Mesenchymal stem cell (in vitro differentiated cells and primary cell): Measurements from ENCODE around the gene RARS2.

ENCODE experiments used
- DNase-seq: peaks from one replicate; pipeline ENCODE4 v3.0.0-alpha.2; 2013
- H2AFZ ChIP-seq: one replicate; pipeline ENCODE4 v1.6.1; 2013; ENCODE audit warnings: low read depth, mild to moderate bottlenecking, control low read depth, inconsistent platforms, low read length, moderate library complexity
- H2AK5ac ChIP-seq: 2 replicates; pipeline ENCODE4 v1.6.1; 2013; ENCODE audit warnings: low read length, moderate library complexity, mild to moderate bottlenecking, inconsistent platforms; ENCODE audit not compliant: severe bottlenecking
- H2BK120ac ChIP-seq: one replicate; pipeline ENCODE4 v1.6.1; 2013; ENCODE audit warnings: low read depth, mild to moderate bottlenecking, inconsistent platforms, low read length, moderate library complexity
- H2BK12ac ChIP-seq, 2 experiments: one replicate each; pipeline ENCODE4 v1.6.1; 2013; ENCODE audit warnings: inconsistent platforms in 2 of 2, low read length in 2 of 2, mild to moderate bottlenecking in 2 of 2, moderate library complexity in 2 of 2, control low read depth in 1 of 2
- H2BK15ac ChIP-seq: one replicate; pipeline ENCODE4 v1.6.1; 2013; ENCODE audit warnings: mild to moderate bottlenecking, low read depth, inconsistent platforms; ENCODE audit not compliant: poor library complexity, severe bottlenecking
- H2BK5ac ChIP-seq: 2 replicates; pipeline ENCODE4 v1.6.1; 2013; ENCODE audit warnings: low read depth, mild to moderate bottlenecking, low read length, control low read depth, inconsistent platforms; ENCODE audit not compliant: poor library complexity, severe bottlenecking
- H3K14ac ChIP-seq, 2 experiments: one replicate each; pipeline ENCODE4 v1.6.1; 2013; ENCODE audit warnings: inconsistent platforms in 2 of 2, low read length in 2 of 2, control low read depth in 1 of 2, mild to moderate bottlenecking in 1 of 2, moderate library complexity in 1 of 2
- H3K18ac ChIP-seq, 2 experiments: one replicate each; pipeline ENCODE4 v1.6.1; 2013; ENCODE audit warnings: inconsistent platforms in 2 of 2, low read length in 2 of 2, control low read depth in 1 of 2, low read depth in 1 of 2, mild to moderate bottlenecking in 1 of 2
- H3K23ac ChIP-seq, 2 experiments: one replicate each; pipeline ENCODE4 v1.6.1; 2013; ENCODE audit warnings: inconsistent platforms in 2 of 2, low read length in 2 of 2, mild to moderate bottlenecking in 2 of 2, moderate library complexity in 2 of 2, control low read depth in 1 of 2
- H3K27ac ChIP-seq: 2 replicates; pipeline ENCODE4 v1.5.1; 2013; ENCODE audit warnings: mild to moderate bottlenecking, moderate library complexity, low read length, control low read depth, inconsistent platforms; ENCODE audit not compliant: poor library complexity, severe bottlenecking
- H3K27me3 ChIP-seq, 2 experiments: 2 replicates each; pipeline versions ENCODE4 v1.6.1 to v1.7.0; 2013; ENCODE audit warnings: low read length in 2 of 2, mild to moderate bottlenecking in 2 of 2, moderate library complexity in 2 of 2, control low read depth in 1 of 2, inconsistent platforms in 1 of 2; ENCODE audit not compliant: control insufficient read depth in 1 of 2, insufficient read depth in 1 of 2
- H3K36me3 ChIP-seq, 2 experiments: 2 replicates each; pipeline versions ENCODE4 v1.6.1 to v1.7.0; 2013; ENCODE audit warnings: low read length in 2 of 2, control low read depth in 1 of 2, inconsistent platforms in 1 of 2, low read depth in 1 of 2, mild to moderate bottlenecking in 1 of 2; ENCODE audit not compliant: insufficient read depth in 2 of 2, control insufficient read depth in 1 of 2
- H3K4ac ChIP-seq, 2 experiments: one replicate each; pipeline ENCODE4 v1.6.1; 2013; ENCODE audit warnings: inconsistent platforms in 2 of 2, low read length in 2 of 2, mild to moderate bottlenecking in 2 of 2, moderate library complexity in 2 of 2, control low read depth in 1 of 2, low read depth in 1 of 2
- H3K4me1 ChIP-seq: 2 replicates; pipeline ENCODE4 v1.6.1; 2013; ENCODE audit warnings: low read depth, low read length, control low read depth; ENCODE audit not compliant: control insufficient read depth, insufficient read depth
- H3K4me2 ChIP-seq: 2 replicates; pipeline ENCODE4 v1.6.1; 2013; ENCODE audit warnings: low read length, mild to moderate bottlenecking, inconsistent platforms; ENCODE audit not compliant: poor library complexity, severe bottlenecking
- H3K4me3 ChIP-seq, 2 experiments: 2 replicates each; pipeline versions ENCODE4 v1.5.1 to v1.7.0; 2013; ENCODE audit warnings: low read length in 2 of 2, mild to moderate bottlenecking in 2 of 2, control low read depth in 1 of 2, low read depth in 1 of 2; ENCODE audit not compliant: insufficient read depth in 1 of 2
- H3K79me1 ChIP-seq: replicated peaks from 2 replicates; pipeline ENCODE4 v1.6.1; 2013; ENCODE audit warnings: mild to moderate bottlenecking, control low read depth, low read length, inconsistent platforms; ENCODE audit not compliant: poor library complexity, severe bottlenecking
- H3K9ac ChIP-seq: 2 replicates; pipeline ENCODE4 v1.7.0; 2013; ENCODE audit warnings: mild to moderate bottlenecking, low read length, moderate library complexity
- H3K9me3 ChIP-seq: 2 replicates; pipeline ENCODE4 v1.7.0; 2013; ENCODE audit warnings: mild to moderate bottlenecking, low read length; ENCODE audit not compliant: control insufficient read depth
- H4K8ac ChIP-seq: one replicate; pipeline ENCODE4 v1.6.1; 2013; ENCODE audit warnings: inconsistent platforms, mild to moderate bottlenecking, low read length, moderate library complexity
- H4K91ac ChIP-seq: one replicate; pipeline ENCODE4 v1.6.1; 2013; ENCODE audit warnings: mild to moderate bottlenecking, low read length, inconsistent platforms
- WGBS: methylation state at CpG from one replicate; pipeline ENCODE4 v1.1.7; 2013; ENCODE audit warnings: mixed read lengths; 5-methylcytosine and 5-hydroxymethylcytosine counted together

Gene RARS2

GRCh38 chr6:87583822-87584221, 6.0 kb downstream of the RARS2 start:
- Histone ChIP-seq H2AFZ (no peak overlapping the region), H3K79me1 (peaks cover 5% of the 10 kb centered on the region), H3K4me2 (no peak overlapping the region), H3K9ac (no peak overlapping the region), H2BK12ac (no peak overlapping the region), H4K8ac (no peak overlapping the region), H4K91ac (no peak overlapping the region), H3K4me1 (peaks cover 10% of the 10 kb centered on the region), H3K14ac (no peak overlapping the region), H3K4ac (no peak overlapping the region), H3K27ac (no peak overlapping the region), H3K18ac (no peak overlapping the region), H3K9me3 (no peaks in the 10 kb centered on the region), H3K23ac (no peak overlapping the region), H2BK120ac (no peak overlapping the region), H2AK5ac (no peak overlapping the region), H3K36me3 (peaks cover 4 to 60% of the 10 kb centered on the region in 2 experiments), H2BK5ac (no peak overlapping the region), H2BK15ac (no peak overlapping the region), H3K27me3 (no peaks in the 10 kb centered on the region), H3K4me3 (no peak overlapping the region)
- WGBS, result 94% methylated on average over 3 of the region's 4 CpGs
- DNase-seq, result no peak

GRCh38 chr6:87575423-87575822, 14.4 kb downstream of the RARS2 start:
- Histone ChIP-seq H3K18ac (no peak overlapping the region), H3K4me1 (peaks cover 8% of the 10 kb centered on the region), H3K27me3 (no peaks in the 10 kb centered on the region), H2BK120ac (no peak overlapping the region), H3K4me3 (no peak overlapping the region), H3K23ac (no peak overlapping the region), H4K91ac (no peak overlapping the region), H3K9ac (no peak overlapping the region), H3K14ac (no peak overlapping the region), H3K27ac (no peak overlapping the region), H3K9me3 (no peaks in the 10 kb centered on the region), H3K4me2 (no peak overlapping the region), H2BK5ac (no peak overlapping the region), H3K4ac (no peak overlapping the region), H2AK5ac (peak overlapping the region; percentile 83), H4K8ac (no peak overlapping the region), H2BK12ac (no peak overlapping the region), H3K36me3 (peaks cover 4 to 47% of the 10 kb centered on the region in 2 experiments), H2BK15ac (no peak overlapping the region), H3K79me1 (peaks cover 4% of the 10 kb centered on the region), H2AFZ (no peak overlapping the region)
- no CpG with 5 or more reads among the region's 2 CpGs for WGBS
- DNase-seq, result no peak

- Histone ChIP-seq H3K9me3 (no peaks in the 10 kb centered on the region), H3K36me3 (peaks cover 0 to 46% of the 10 kb centered on the region in 2 experiments), H2AFZ (no peak overlapping the region), H2BK5ac (peak overlapping the region; percentile 57), H2AK5ac (no peak overlapping the region), H4K8ac (no peak overlapping the region), H2BK120ac (no peak overlapping the region), H3K14ac (no peak overlapping the region), H2BK12ac (no peak overlapping the region), H4K91ac (no peak overlapping the region), H3K4me1 (peaks cover 5% of the 10 kb centered on the region), H3K4ac (no peak overlapping the region), H2BK15ac (no peak overlapping the region), H3K4me3 (no peak overlapping the region), H3K23ac (no peak overlapping the region), H3K27ac (peak overlapping the region; percentile 17), H3K27me3 (no peaks in the 10 kb centered on the region), H3K18ac (no peak overlapping the region), H3K4me2 (no peak overlapping the region), H3K9ac (no peak overlapping the region), H3K79me1 (peaks cover 5% of the 10 kb centered on the region)
- 73% methylated on average over 2 of the region's 2 CpGs for whole genome bisulfite sequencing
- no peak for DNase-seq
These were observed 15.5 kb downstream of the RARS2 start for GRCh38 chr6:87574237-87574804.

- Histone ChIP-seq H2AK5ac (no peak overlapping the region), H3K79me1 (peaks cover 5% of the 10 kb centered on the region), H3K4me3 (no peak overlapping the region), H2BK5ac (no peak overlapping the region), H3K14ac (no peak overlapping the region), H3K4me2 (no peak overlapping the region), H2AFZ (no peak overlapping the region), H3K36me3 (peaks cover 0 to 48% of the 10 kb centered on the region in 2 experiments), H3K9ac (no peak overlapping the region), H2BK12ac (no peak overlapping the region), H3K4me1 (peaks cover 3% of the 10 kb centered on the region), H3K4ac (no peak overlapping the region), H3K9me3 (no peaks in the 10 kb centered on the region), H4K91ac (no peak overlapping the region), H3K27me3 (no peaks in the 10 kb centered on the region), H2BK120ac (no peak overlapping the region), H4K8ac (no peak overlapping the region), H3K27ac (no peak overlapping the region), H2BK15ac (no peak overlapping the region), H3K23ac (no peak overlapping the region), H3K18ac (no peak overlapping the region)
- no peak for DNase-seq
- WGBS, result 92% methylated on average over 2 of the region's 5 CpGs
These were observed 16.3 kb downstream of the RARS2 start for GRCh38 chr6:87573307-87574024.
